GM12872 (cell line): ENCODE measurements around the gene OR4C45.

Source experiments
- CTCF ChIP-seq: IDR thresholded peaks from 3 replicates; pipeline ENCODE4 v1.5.1; 2011; ENCODE audit warnings: low read depth, mild to moderate bottlenecking, low read length, moderate library complexity; ENCODE audit not compliant: insufficient read depth

The OR4C45 gene

DNA sequence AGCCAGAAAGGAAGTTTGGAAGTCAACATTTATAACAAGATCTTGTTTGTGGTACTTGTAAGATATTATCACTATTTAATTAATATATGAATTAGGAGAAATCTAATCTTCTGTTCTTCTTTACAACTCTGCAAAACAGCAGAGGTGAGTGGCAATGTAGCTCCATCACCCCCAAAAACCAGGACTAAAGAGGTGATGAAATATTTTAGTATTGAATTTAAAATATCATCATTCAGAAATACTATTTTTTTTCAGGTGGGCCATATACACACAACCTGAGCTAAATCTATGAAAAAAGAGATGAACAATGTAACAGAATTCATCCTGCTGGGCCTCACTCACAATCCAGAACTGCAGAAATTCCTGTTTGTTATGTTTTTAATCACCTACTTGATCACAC, at the start of gene OR4C45:
OR4C45 (plus strand) TSS at position 301 of the 400 bp plus-strand sequence.
- no peak for TF ChIP-seq CTCF

- peak; percentile 63 for TF ChIP-seq CTCF
Measured at GRCh38 chr11:49995565-49995964, 37.1 kb upstream of the OR4C45 start.

DNA sequence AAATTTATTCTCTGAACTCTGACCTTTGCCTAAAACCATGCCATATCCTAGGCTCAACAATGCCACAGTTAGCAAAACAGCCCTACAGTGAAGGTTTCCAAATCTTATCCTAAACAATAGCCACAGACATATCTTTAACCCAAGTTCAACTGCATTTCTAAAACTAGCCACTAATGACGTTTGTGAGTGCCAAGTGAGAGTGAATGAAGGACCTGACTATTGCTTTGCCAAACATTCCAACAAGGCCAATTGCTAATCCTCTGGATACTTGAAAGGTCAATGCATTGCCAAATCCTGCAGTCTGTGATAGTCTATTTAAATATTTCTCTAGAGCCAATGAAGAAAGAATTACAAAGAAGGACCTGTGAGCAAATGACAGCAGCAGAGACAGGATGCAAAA, 2.5 kb upstream of the OR4C45 start:
- no peak for TF ChIP-seq CTCF

GRCh38 chr11:50037251-50037650, 4.6 kb downstream of the OR4C45 start:
- no peak for TF ChIP-seq CTCF

GRCh38 chr11:50044647-50045046, 12.0 kb downstream of the OR4C45 start:
- no peak for TF ChIP-seq CTCF

DNA sequence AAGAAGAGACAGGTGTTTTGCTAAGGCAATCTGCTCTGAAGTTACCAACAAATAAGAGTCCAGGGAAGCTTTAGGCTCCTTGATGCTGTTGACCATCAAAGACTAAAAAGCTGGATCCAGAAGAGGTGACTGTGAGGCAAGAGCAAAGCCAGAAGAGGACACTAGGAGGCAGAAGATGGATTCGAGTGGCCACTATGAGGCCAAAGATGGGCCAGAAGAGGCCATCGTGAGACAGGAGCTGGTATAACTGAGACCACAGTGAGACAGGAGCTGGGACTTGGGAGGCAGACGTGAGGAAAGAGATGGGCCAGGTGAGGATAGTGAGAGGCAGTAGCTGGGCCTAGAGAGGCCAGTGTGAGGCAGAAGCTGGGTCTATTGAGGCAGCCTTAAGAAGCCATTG, 37.7 kb downstream of the OR4C45 start:
- TF ChIP-seq CTCF = no peak

GRCh38 chr11:50071584-50072225, 39.0 kb downstream of the OR4C45 start:
- TF ChIP-seq CTCF = no peak
